Measurements from ENCODE around the gene DPPA4. TPM values are rescaled to one million over a fixed set of nuclear protein-coding genes. Genes with fewer than 3 reads are reported as not detected.

DPPA4 gene
- total RNA-seq, 1 experiment from 2014 or later = 0.04 TPM

DNA sequence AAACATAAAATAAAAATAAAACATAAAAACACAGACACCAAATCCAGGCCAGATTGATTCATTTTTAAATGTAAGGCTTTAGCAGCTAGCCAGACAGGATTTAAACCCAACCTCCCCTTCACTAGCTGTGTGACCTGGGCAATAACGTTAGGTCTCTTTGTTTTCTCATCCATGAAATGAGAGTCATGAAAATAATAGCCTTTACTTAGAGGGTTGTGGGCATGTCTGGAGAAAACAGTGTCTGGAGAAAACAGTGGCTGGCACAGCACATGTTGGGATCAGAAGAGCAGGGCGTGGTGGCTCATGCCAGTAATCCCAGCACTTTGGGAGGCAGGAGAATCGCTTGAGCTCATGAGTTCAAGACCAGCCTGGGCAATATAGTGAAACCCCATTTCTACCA lies 1.9 kb upstream of the DPPA4 start:
- DNase-seq (ENCODE audit: low spot score) = no peak

DNA sequence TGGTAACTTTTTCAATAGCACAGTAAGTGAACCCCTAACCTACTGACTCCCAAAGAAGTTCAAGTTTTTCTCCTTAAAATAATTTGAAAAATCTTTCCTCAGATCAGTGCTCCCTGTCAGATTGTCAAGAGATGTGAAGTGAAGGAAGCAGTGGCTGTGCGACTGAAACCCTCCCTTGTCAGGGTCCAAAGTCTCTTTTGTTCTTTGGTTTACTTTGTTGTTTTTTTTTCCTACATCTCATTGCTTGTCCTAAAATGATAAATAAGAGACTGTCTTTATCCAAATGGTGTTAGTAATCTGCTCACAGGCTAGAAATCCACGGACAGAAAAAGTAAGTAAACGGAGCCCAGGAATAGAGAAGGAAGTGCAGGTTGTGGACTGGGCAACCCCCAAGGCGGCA lies 976 bp upstream of the DPPA4 start:
- no peak for DNase-seq (ENCODE audit: low spot score)

DNA sequence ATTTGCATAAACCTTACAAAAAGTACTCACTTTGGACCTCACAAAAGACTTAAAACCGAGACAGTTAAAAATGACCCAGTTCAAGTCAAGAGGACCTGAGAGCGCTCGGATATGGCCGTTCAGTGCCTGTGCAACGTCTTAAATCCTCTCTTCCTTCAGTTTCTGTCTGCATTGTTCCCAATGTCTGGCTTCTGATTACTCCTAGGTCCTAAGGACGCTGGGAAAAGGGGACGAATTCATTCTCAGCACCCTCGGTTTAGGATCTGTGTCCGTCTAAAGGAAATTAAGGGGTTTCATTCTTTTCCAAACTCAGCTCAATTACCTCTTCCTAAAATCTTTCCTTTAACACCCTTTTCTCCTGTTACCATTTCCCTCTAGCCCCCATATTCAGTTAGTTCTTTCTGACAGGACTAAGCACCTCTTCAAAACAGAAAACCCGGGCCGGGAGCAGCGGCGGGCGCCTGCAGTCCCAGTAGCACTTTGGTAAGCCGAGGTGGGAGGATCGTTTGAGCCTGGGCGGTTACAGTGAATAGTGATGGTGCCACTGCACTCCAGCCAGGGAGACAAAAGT lies 970 bp downstream of the DPPA4 start:
- DNase-seq (ENCODE audit: low spot score) = no peak

GRCh38 chr3:109334572-109334971 lies 2.8 kb downstream of the DPPA4 start:
- no peak for DNase-seq (ENCODE audit: low spot score)

GRCh38 chr3:109331692-109332091 lies 5.7 kb downstream of the DPPA4 start:
- no peak for DNase-seq (ENCODE audit: low spot score)

DNA sequence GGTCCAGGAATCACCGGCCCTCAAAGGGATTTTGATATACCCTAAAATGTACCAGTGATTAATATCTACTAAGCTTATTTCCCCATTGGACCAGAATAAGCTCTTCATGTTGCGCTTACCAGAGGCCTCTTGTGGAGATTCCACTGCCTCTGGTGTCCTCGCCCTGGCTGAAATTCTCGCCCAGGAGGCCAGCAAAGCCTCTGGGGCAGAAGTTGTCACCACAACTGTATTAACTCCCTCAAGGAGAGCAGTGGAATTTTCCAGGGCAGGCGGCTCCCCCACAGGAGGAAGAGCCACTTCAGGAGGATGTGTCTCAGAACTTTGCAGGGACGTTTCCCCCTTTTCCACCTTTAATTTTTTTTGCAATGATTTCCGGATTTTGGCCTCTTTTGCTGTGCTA lies 6.9 kb downstream of the DPPA4 start:
- DNase-seq (ENCODE audit: low spot score) = no peak

- DNase-seq (ENCODE audit: low spot score) = no peak
Observed at GRCh38 chr3:109328202-109328601, 9.1 kb downstream of the DPPA4 start.

DNA sequence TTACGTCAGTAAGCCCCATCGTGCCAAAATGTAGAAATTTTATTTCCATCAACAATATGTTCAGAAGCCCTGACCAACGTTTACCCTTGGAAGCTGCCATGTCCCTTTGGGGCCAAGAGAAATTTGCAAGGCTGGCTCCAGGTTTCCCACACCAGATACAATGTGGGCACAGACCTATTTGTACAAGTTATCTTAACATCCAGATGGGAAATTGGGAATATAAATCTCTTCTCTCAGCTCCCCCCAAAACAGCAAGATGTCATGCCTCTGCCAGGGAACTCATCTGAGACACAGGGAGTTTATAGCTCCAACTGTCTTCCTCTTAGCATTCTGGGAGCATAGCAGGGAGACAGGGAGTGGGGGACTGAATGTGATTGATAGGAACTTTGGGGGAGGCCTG lies 11.7 kb downstream of the DPPA4 start:
- no peak for DNase-seq (ENCODE audit: low spot score)

DNA sequence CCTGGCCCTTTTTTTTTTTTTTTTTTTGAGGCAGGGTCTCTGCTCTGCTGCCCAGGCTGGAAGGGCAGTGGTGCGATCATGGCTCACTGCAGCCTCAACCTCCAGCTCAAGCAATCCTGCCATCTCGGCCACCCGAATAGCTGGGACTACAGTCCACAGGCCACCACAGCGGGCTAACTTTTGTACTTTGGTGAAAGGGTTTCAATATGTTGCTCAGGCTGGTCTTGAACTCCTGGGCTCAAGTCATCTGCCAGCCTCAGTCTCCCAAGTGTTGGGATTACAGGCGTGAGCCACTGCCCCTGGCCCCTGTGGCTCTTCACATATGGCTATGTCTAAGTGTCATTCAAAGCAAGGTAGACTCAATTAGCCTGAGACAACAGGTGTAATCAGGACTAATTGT lies 12.2 kb downstream of the DPPA4 start:
- DNase-seq (ENCODE audit: low spot score) = no peak

GRCh38 chr3:109316162-109316730 lies 21.1 kb downstream of the DPPA4 start, which contains the start of gene DPPA2:
Gene DPPA2 (minus strand): TSS chr3:109316517. CDS start chr3:109314542, 1,975 bp downstream.
- no peak for DNase-seq (ENCODE audit: low spot score)

DNA sequence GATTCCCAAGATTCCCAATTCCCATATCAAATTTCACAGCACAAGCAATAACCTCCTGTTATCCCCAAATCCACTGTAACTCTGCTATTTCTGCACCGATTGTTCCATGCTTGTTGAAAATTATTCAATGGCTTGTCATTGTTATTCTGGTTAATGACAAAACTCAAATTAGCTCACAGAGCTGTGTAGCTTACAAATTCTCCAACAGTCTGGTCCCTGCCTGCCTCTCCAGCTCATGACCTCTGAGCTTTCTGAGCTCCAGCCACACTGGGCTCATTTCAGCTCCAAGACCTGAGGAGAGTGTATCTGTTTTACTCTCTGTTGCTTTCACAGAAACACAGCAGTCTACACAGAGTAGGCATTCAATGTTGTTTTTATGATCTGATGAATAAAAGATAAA lies 24.3 kb downstream of the DPPA4 start:
- DNase-seq (ENCODE audit: low spot score) = no peak

GRCh38 chr3:109297496-109297895 lies 39.9 kb downstream of the DPPA4 start:
- no peak for DNase-seq (ENCODE audit: low spot score)

GRCh38 chr3:109284071-109284470 lies 53.3 kb downstream of the DPPA4 start:
- no peak for DNase-seq (ENCODE audit: low spot score)

DNA sequence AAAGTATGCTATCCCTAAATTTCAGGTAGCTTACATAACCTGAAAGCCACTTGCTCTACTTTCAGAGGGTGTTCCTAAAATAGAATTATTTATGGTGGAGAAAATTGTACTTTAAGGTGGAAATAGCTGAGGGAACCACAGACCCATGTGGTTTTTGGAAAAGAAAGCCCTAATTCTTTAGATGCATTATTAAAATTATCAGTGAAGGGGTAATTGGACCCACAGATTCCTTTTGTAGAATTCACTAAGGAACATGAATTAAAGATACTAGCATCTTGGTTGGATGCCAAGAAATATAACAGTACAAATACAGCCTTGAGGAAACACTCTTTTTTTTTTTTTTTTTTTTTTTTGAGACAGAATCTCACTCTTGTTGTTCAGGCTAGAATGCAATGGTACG lies 58.8 kb downstream of the DPPA4 start:
- no peak for DNase-seq (ENCODE audit: low spot score)

- DNase-seq (ENCODE audit: low spot score) = no peak
Observed at GRCh38 chr3:109278141-109278540, 59.2 kb downstream of the DPPA4 start.

Other genes starting within 250 kb of the DPPA4 start
- 0.04 and 0.10 TPM in 2 replicates for gene MORC1, start 219.4 kb downstream of the DPPA4 start, total RNA-seq (2014; rRNA removed; shearing (Covaris generic))
- not detected in 2 replicates for gene C3orf85, start 200.8 kb downstream of the DPPA4 start, total RNA-seq (2014; rRNA removed; shearing (Covaris generic))
- gene DPPA2, start 21.0 kb downstream of the DPPA4 start, total RNA-seq (2014; rRNA removed; shearing (Covaris generic)) = not detected in 2 replicates